ENCODE results near the gene TTLL12. TPM values are rescaled to one million over a fixed set of nuclear protein-coding genes. Genes with fewer than 3 reads are reported as not detected.

The TTLL12 gene
- total RNA-seq, 4 donors from 2014 or later, result 43.6 to 93.9 (median 81.4) TPM

- Histone ChIP-seq H3K9me3 (no peaks in the 10 kb centered on the region), H3K4me3 (no peak overlapping the region), H3K27ac (no peak overlapping the region), H3K4me1 (peaks cover 75% of the 10 kb centered on the region), H3K36me3 (peaks cover 31% of the 10 kb centered on the region), H3K27me3 (no peaks in the 10 kb centered on the region)
- WGBS, result 84% methylated on average over 18 of the region's 24 CpGs
- DNase-seq (ENCODE audit: low spot score in 2 of 2), result no peak
- no peak for TF ChIP-seq POLR2A (IDR thresholded peaks at IDR 0.05)
- TF ChIP-seq EP300 (IDR thresholded peaks at IDR 0.05), result no peak
- no peak for TF ChIP-seq CTCF (IDR thresholded peaks at IDR 0.05)
- no peak for TF ChIP-seq POLR2AphosphoS5 (IDR thresholded peaks at IDR 0.05)
Observed at GRCh38 chr22:43158778-43159483, 28.0 kb downstream of the TTLL12 start.

GRCh38 chr22:43157874-43158546 lies 28.9 kb downstream of the TTLL12 start:
- Histone ChIP-seq H3K4me3 (no peak overlapping the region), H3K36me3 (peaks cover 31% of the 10 kb centered on the region), H3K27me3 (no peaks in the 10 kb centered on the region), H3K27ac (no peak overlapping the region), H3K9me3 (no peaks in the 10 kb centered on the region), H3K4me1 (peaks cover 70% of the 10 kb centered on the region)
- TF ChIP-seq EP300 (IDR thresholded peaks at IDR 0.05) (no peak), POLR2A (IDR thresholded peaks at IDR 0.05) (no peak), CTCF (IDR thresholded peaks at IDR 0.05) (no peak), POLR2AphosphoS5 (IDR thresholded peaks at IDR 0.05) (no peak)
- 75% methylated on average over 8 of the region's 9 CpGs for WGBS
- DNase-seq (ENCODE audit: low spot score in 2 of 2), result no peak

GRCh38 chr22:43156413-43156812 lies 30.5 kb downstream of the TTLL12 start:
- Histone ChIP-seq H3K27me3 (no peaks in the 10 kb centered on the region), H3K4me1 (peaks cover 81% of the 10 kb centered on the region), H3K36me3 (peaks cover 23% of the 10 kb centered on the region), H3K27ac (no peak overlapping the region), H3K9me3 (no peaks in the 10 kb centered on the region), H3K4me3 (no peak overlapping the region)
- 73% methylated on average over 12 of the region's 12 CpGs for WGBS
- no peak for DNase-seq (ENCODE audit: low spot score in 2 of 2)
- TF ChIP-seq POLR2A (IDR thresholded peaks at IDR 0.05), result no peak
- TF ChIP-seq POLR2AphosphoS5 (IDR thresholded peaks at IDR 0.05), result no peak

- WGBS, result 67% methylated on average over 1 of the region's 5 CpGs
- TF ChIP-seq CTCF (IDR thresholded peaks at IDR 0.05) (no peak), POLR2AphosphoS5 (IDR thresholded peaks at IDR 0.05) (no peak)
- H3K27ac ChIP-seq, result no peak overlapping the region
Observed at GRCh38 chr22:43155789-43156188, 31.1 kb downstream of the TTLL12 start.

GRCh38 chr22:43154887-43155536 lies 31.9 kb downstream of the TTLL12 start:
- no peak overlapping the region for H3K27ac ChIP-seq
- no peaks in the 10 kb centered on the region for H3K9me3 ChIP-seq
- peak in 1 of 2 donors; percentile 81 for DNase-seq (ENCODE audit: low spot score in 2 of 2)
- no peaks in the 10 kb centered on the region for H3K27me3 ChIP-seq
- H3K36me3 ChIP-seq, result peaks cover 9% of the 10 kb centered on the region
- H3K4me1 ChIP-seq, result peaks cover 87% of the 10 kb centered on the region
- H3K4me3 ChIP-seq, result no peak overlapping the region
- 31% methylated on average over 9 of the region's 27 CpGs for WGBS
- no peak for TF ChIP-seq EP300 (IDR thresholded peaks at IDR 0.05)
- no peak for TF ChIP-seq POLR2A (IDR thresholded peaks at IDR 0.05)
- no peak for TF ChIP-seq POLR2AphosphoS5 (IDR thresholded peaks at IDR 0.05)
- no peak for TF ChIP-seq CTCF (IDR thresholded peaks at IDR 0.05)

More at GRCh38 chr22:43155789-43156188, 31.1 kb downstream of the TTLL12 start:
- no peak for DNase-seq (ENCODE audit: low spot score in 2 of 2)
- H3K27me3 ChIP-seq, result no peaks in the 10 kb centered on the region
- no peak overlapping the region for H3K4me3 ChIP-seq
- peaks cover 87% of the 10 kb centered on the region for H3K4me1 ChIP-seq
- H3K36me3 ChIP-seq, result peaks cover 17% of the 10 kb centered on the region
- no peaks in the 10 kb centered on the region for H3K9me3 ChIP-seq
